Stimulated activated CD8-positive, alpha-beta memory T cell treated with anti-CD3 and anti-CD28 coated beads, Interleukin-2, amount 100 ng/mL, for 48 hours (primary cell): Measurements from ENCODE around the gene IGF2BP3.
"Not testable (repeated sequence)": the region's sequence is repeated elsewhere in the genome, so short reads cannot be mapped to it uniquely, and the experiment has no call there.

Source experiments
- DNase-seq, 2 donors: peaks; one replicate each; pipeline ENCODE4 v3.0.0-alpha.2; 2020; ENCODE audit warnings: low read depth in 2 of 2

IGF2BP3 gene

DNA sequence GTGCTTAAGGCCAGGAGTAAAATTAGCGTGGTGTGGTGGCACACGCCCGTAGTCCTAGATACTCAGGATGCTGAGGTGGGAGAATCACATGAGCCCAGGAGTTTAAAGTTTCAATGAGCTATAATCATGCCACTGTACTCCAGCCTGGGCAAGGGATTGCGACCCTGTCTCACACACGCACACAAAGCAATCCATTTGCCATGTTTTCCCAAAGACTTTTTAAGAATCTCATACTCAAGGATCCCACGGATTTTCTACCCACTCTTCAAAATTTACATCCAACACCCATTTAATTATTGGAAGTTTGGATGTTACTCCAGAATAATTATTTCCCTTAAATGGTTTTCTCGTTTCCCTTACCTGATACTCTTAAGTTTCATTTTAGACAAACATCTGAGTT, 47.9 kb downstream of the IGF2BP3 start:
- DNase-seq: no peak

- DNase-seq: no peak
Measured at GRCh38 chr7:23419845-23420244, 50.4 kb downstream of the IGF2BP3 start.

DNA sequence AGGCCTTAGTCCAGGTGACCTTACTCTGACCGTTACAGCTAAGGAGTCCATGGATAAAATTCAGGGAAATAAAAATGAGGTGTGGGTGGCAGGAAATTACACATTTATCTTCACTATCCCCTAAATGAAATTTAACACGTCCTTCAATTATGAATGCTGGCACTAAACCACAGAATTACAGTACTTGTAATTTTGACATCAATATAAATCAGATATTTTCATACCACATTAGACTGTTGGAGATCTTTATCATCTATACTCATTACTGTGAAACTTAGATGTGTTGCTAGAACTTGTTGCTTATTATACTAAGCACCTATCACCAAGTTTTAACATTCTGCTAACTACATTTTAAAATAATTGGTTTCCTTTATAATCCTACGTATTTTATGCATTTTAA, 51.1 kb downstream of the IGF2BP3 start:
- DNase-seq: no peak

DNA sequence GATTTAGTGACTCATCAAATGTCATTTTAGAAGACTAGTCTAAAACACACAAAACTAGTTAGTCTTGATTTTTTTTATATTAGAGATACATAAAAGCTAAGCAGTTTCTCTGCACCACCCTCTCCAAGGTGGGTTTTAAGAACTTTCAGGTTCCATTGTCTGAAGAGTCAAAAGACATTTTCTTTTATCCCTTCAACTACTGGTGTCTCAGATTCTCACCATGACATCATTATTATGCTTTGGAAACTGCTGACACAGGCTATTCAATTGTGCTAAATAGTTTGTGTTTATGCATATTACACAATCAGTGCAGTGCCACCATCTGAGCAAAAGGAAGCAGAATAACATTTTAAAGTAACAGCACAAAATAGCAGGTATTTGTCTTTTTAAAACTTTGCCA, 52.2 kb downstream of the IGF2BP3 start:
- DNase-seq: no peak

- DNase-seq: no peak
Measured at GRCh38 chr7:23415198-23415597, 55.1 kb downstream of the IGF2BP3 start.

GRCh38 chr7:23410446-23411183, 59.7 kb downstream of the IGF2BP3 start:
- no peak for DNase-seq

- DNase-seq: not testable (repeated sequence)
Measured at GRCh38 chr7:23406564-23406963, 63.7 kb downstream of the IGF2BP3 start.

GRCh38 chr7:23405240-23405618, 65.1 kb downstream of the IGF2BP3 start:
- DNase-seq: no peak

- DNase-seq: no peak
Measured at GRCh38 chr7:23404546-23405239, 65.6 kb downstream of the IGF2BP3 start.

GRCh38 chr7:23403970-23404369, 66.3 kb downstream of the IGF2BP3 start:
- DNase-seq: no peak

DNA sequence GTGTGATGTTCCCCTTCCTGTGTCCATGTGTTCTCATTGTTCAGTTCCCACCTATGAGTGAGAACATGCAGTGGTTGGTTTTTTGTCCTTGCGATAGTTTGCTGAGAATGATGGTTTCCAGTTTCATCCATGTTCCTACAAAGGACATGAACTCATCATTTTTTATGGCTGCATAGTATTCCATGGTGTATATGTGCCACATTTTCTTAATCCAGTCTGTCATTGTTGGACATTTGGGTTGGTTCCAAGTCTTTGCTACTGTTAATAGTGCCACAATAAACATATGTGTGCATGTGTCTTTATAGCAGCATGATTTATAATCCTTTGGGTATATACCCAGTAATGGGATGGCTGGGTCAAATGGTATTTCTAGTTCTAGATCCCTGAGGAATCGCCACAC, 72.2 kb downstream of the IGF2BP3 start:
- DNase-seq: not testable (repeated sequence)

- DNase-seq: no peak
Measured at GRCh38 chr7:23397241-23397640, 73.0 kb downstream of the IGF2BP3 start.

- no peak for DNase-seq
Measured at GRCh38 chr7:23396222-23397015, 73.9 kb downstream of the IGF2BP3 start.

- DNase-seq: no peak
Measured at GRCh38 chr7:23394488-23395171, 75.7 kb downstream of the IGF2BP3 start.

GRCh38 chr7:23393636-23394035, 76.7 kb downstream of the IGF2BP3 start:
- no peak for DNase-seq

DNA sequence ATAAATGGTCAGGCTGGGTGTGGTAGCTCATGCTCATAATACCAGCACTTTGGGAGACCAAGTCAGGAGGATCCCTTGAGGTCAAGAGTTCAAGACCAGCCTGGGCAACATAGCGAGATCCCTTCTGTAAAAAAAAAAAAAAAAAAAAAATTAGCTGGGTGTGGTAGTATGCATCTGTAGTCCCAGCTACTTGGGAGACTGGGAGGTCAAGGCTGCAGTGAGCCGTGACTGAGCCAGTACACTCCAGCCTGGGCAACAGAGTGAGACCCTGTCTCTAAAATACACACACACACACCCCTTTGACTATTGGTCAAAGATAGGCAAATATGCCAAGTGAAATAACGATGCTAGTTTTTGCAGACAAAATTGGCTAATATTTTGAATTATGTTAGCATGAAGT, 80.6 kb downstream of the IGF2BP3 start:
- DNase-seq: no peak

- no peak for DNase-seq
Measured at GRCh38 chr7:23387583-23387982, 82.7 kb downstream of the IGF2BP3 start.

DNA sequence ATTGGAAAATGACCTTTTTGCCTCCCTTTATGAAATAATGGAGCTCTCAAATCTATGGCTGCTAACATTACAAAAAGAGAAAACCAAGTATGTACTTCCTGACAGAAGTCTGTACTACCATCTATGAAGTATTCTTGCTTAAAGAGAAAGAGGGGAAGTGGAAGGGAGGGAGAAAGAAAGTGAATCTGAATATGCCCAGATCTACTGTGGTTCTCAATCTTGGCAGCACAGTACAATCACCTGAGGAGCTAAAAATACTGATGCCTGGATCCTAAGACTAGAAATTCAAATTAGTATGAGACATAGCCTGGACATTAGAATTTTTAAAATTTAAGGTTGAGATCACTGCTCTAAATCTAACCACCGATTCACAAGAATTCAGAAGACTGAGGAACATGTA, 85.2 kb downstream of the IGF2BP3 start:
- no peak for DNase-seq

- DNase-seq: no peak
Measured at GRCh38 chr7:23383225-23383624, 87.1 kb downstream of the IGF2BP3 start.

DNA sequence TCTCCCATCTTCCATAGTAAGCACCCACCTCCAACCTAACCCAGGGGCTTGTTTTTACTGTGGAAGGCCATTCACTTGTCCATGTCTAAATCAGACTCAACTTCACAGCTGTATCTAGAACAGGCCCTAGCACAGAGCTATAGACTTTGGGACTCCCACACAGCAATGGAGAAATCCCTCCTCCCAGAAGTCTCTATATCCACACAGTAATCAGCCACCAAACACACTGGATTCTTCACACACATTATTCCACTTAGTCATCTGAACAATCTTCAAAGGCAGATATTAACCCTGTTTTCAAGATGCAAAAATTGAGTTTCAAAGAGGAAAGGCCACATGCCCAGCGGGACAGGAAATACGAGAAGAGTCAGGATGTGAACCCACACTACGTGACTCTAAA, 89.3 kb downstream of the IGF2BP3 start:
- DNase-seq: no peak

- DNase-seq: no peak
Measured at GRCh38 chr7:23380556-23380955, 89.7 kb downstream of the IGF2BP3 start.

DNA sequence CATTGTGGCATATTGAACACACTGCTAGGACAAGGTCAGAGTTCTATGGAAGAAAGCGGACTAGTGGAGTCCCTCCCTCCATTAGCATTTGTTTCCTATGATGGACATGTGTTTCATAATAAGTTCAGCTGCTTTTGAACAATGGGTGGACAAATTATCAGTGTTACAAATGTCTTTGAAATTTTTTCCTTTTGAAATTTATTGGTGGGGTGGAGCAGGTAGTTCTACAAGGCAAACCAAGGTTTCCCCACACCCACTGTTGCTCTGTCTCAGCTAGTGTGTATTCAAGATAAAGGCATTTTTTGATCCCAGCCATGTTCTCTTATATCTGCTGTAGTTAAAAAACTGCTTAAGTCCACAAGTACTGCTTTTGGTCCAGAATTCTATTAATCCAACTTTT, 91.3 kb downstream of the IGF2BP3 start:
- DNase-seq: no peak
